Smooth muscle cell (in vitro differentiated cells): ENCODE data around the gene NR1H2. TPM values are rescaled to one million over a fixed set of nuclear protein-coding genes. Genes with fewer than 3 reads are reported as not detected.
A peak's percentile ranks its signal among the peaks of the same experiment; 100 is the strongest.

ENCODE experiments used
- DNase-seq: peaks from one replicate; lab custom pipeline; 2025; ENCODE audit not compliant: unreplicated experiment; lab: John Stamatoyannopoulos, UW
- H2AFZ ChIP-seq: fragments of 200-600 bp; sonication (generic); 2 replicates; pipeline ENCODE4 v1.6.0; 2016; ENCODE audit warnings: antibody characterized with exemption, low read depth, mild to moderate bottlenecking
- H3F3A ChIP-seq: fragments of 200-600 bp; sonication (generic); 2 replicates; pipeline ENCODE4 v1.6.0; 2017; ENCODE audit warnings: antibody characterized with exemption, low read depth
- H3K27ac ChIP-seq: fragments of 200-600 bp; sonication (generic); 2 replicates; pipeline ENCODE4 v1.5.1; 2016; ENCODE audit warnings: low read depth, mild to moderate bottlenecking
- H3K27me3 ChIP-seq: fragments of 200-600 bp; sonication (generic); 2 replicates; pipeline ENCODE4 v1.6.1; 2016; ENCODE audit warnings: low read depth, mild to moderate bottlenecking
- H3K36me3 ChIP-seq: fragments of 200-600 bp; sonication (generic); 2 replicates; pipeline ENCODE4 v1.5.1; 2016; ENCODE audit warnings: low read depth
- H3K4me1 ChIP-seq: fragments of 200-600 bp; sonication (generic); 2 replicates; pipeline ENCODE4 v1.5.1; 2016; ENCODE audit warnings: low read depth
- H3K4me2 ChIP-seq: fragments of 200-600 bp; sonication (generic); 2 replicates; pipeline ENCODE4 v1.6.0; 2016; ENCODE audit warnings: mild to moderate bottlenecking
- H3K4me3 ChIP-seq: fragments of 200-600 bp; sonication (generic); 2 replicates; pipeline ENCODE4 v1.5.1; 2016; ENCODE audit warnings: mild to moderate bottlenecking
- H3K79me2 ChIP-seq: fragments of 200-600 bp; sonication (generic); 2 replicates; pipeline ENCODE4 v1.6.0; 2016; ENCODE audit warnings: low read depth, mild to moderate bottlenecking
- H3K9ac ChIP-seq: fragments of 200-600 bp; sonication (generic); 2 replicates; pipeline ENCODE4 v1.6.0; 2016; ENCODE audit warnings: low read depth
- H3K9me3 ChIP-seq: fragments of 200-600 bp; sonication (generic); replicated peaks from 2 replicates; pipeline ENCODE4 v1.5.1; 2016; ENCODE audit warnings: low read depth
- H4K20me1 ChIP-seq: fragments of 200-600 bp; sonication (generic); 2 replicates; pipeline ENCODE4 v1.6.0; 2016; ENCODE audit warnings: low read depth
- CTCF ChIP-seq: fragments of 200-600 bp; sonication (generic); IDR thresholded peaks from 2 replicates; pipeline ENCODE4 v1.5.1; 2017; ENCODE audit warnings: borderline replicate concordance, mild to moderate bottlenecking, antibody characterized with exemption; ENCODE audit not compliant: insufficient read depth, poor library complexity, severe bottlenecking
- WGBS: methylation state at CpG from one replicate; pipeline ENCODE4 v1.1.7; 2016; ENCODE audit warnings: low lambda C conversion rate; 5-methylcytosine and 5-hydroxymethylcytosine counted together
- polyA plus RNA-seq: library from polyadenylated mRNA; unstranded; fragments of >200 nt; fragmentation: Nextera tagmentation; extraction: Ambion mirVana; gene quantifications from 2 replicates; pipeline ENCODE4 v1.2.1, GENCODE V29; 2016
- total RNA-seq: library from RNA; depleted of rRNA; stranded (reverse); fragments of >200 nt; gene quantifications from 2 replicates; pipeline ENCODE4 v1.2.3, GENCODE V29; 2014

NR1H2 gene
- total and polyA plus RNA-seq, 2 experiments from 2014 or later: 39.5 to 69.7 TPM

- no peaks in the 10 kb centered on the region for H3K79me2 ChIP-seq
- no peak overlapping the region for H3K9ac ChIP-seq
- no peak for TF ChIP-seq CTCF
- H3K4me1 ChIP-seq: peaks cover 7% of the 10 kb centered on the region
- H3K9me3 ChIP-seq: no peaks in the 10 kb centered on the region
- peaks cover 20% of the 10 kb centered on the region for H3K27me3 ChIP-seq
- no peak overlapping the region for H3K27ac ChIP-seq
- H3K4me2 ChIP-seq: no peak overlapping the region
- H4K20me1 ChIP-seq: no peaks in the 10 kb centered on the region
- no peak overlapping the region for H2AFZ ChIP-seq
- 92% methylated on average over 22 of the region's 22 CpGs for WGBS
- DNase-seq: no peak
- H3K36me3 ChIP-seq: no peaks in the 10 kb centered on the region
- no peak overlapping the region for H3K4me3 ChIP-seq
- no peaks in the 10 kb centered on the region for H3F3A ChIP-seq
Observed at GRCh38 chr19:50423279-50424113, 47.2 kb downstream of the NR1H2 start.

GRCh38 chr19:50425581-50425980, 49.3 kb downstream of the NR1H2 start:
- Histone ChIP-seq H3K36me3 (no peaks in the 10 kb centered on the region), H3K27me3 (no peaks in the 10 kb centered on the region), H2AFZ (no peak overlapping the region), H3K4me1 (no peaks in the 10 kb centered on the region), H3K4me3 (no peak overlapping the region), H3K79me2 (no peaks in the 10 kb centered on the region), H3K4me2 (no peak overlapping the region), H3F3A (no peaks in the 10 kb centered on the region), H3K27ac (no peak overlapping the region), H3K9me3 (no peaks in the 10 kb centered on the region), H4K20me1 (no peaks in the 10 kb centered on the region), H3K9ac (no peak overlapping the region)
- WGBS: 84% methylated on average over 7 of the region's 7 CpGs
- no peak for DNase-seq
- TF ChIP-seq CTCF: no peak

- WGBS: 90% methylated on average over 25 of the region's 26 CpGs
- TF ChIP-seq CTCF: no peak
- Histone ChIP-seq H3K79me2 (no peaks in the 10 kb centered on the region), H3F3A (no peaks in the 10 kb centered on the region), H4K20me1 (no peaks in the 10 kb centered on the region), H3K9ac (no peak overlapping the region), H3K4me1 (peaks cover 4% of the 10 kb centered on the region), H2AFZ (no peak overlapping the region), H3K4me2 (peak overlapping the region; percentile 75), H3K9me3 (no peaks in the 10 kb centered on the region), H3K4me3 (peak overlapping the region; percentile 40), H3K36me3 (no peaks in the 10 kb centered on the region), H3K27ac (no peak overlapping the region), H3K27me3 (no peaks in the 10 kb centered on the region)
- no peak for DNase-seq
Observed at GRCh38 chr19:50427318-50427925, 51.2 kb downstream of the NR1H2 start.

GRCh38 chr19:50427997-50428425, 51.8 kb downstream of the NR1H2 start:
- DNase-seq: peak; percentile 19
- no peak for TF ChIP-seq CTCF
- 24% methylated on average over 31 of the region's 38 CpGs for WGBS
- Histone ChIP-seq H4K20me1 (no peaks in the 10 kb centered on the region), H2AFZ (no peak overlapping the region), H3K27ac (no peak overlapping the region), H3K36me3 (no peaks in the 10 kb centered on the region), H3F3A (no peaks in the 10 kb centered on the region), H3K4me2 (peak overlapping the region; percentile 75), H3K27me3 (no peaks in the 10 kb centered on the region), H3K4me3 (peak overlapping the region; percentile 40), H3K4me1 (peaks cover 9% of the 10 kb centered on the region), H3K79me2 (no peaks in the 10 kb centered on the region), H3K9me3 (no peaks in the 10 kb centered on the region), H3K9ac (no peak overlapping the region)
